Panc1 (cell line): ENCODE data around the gene LRMDA. TPM values are rescaled to one million over a fixed set of nuclear protein-coding genes. Genes with fewer than 3 reads are reported as not detected.

Experiments used
- ATAC-seq: fragments of 200-7000 bp; cut with Tn5 transposase; 2 replicates; pipeline ENCODE4 v1.9.1; 2020; ENCODE audit warnings: mild to moderate bottlenecking, moderate library complexity
- BruUV-seq: library from RNA; stranded (reverse); fragments of 400-500 nt; replicated peaks from 2 replicates; lab custom pipeline; 2021; lab: Mats Ljungman, UMichigan
- CTCF ChIA-PET: fragments of 300-600 bp; sonication (Branson Sonifier 250); formaldehyde crosslinking; loops from one replicate; lab custom pipeline; 2022; ENCODE audit warnings: antibody characterized with exemption; lab: Charles Lee
- POLR2A ChIA-PET: fragments of 300-600 bp; sonication (Branson Sonifier 250); formaldehyde crosslinking; loops from one replicate; lab custom pipeline; 2022; ENCODE audit warnings: antibody characterized with exemption; lab: Charles Lee
- DNase-seq: peaks from one replicate; pipeline ENCODE4 v3.0.0-alpha.2; 2010; ENCODE audit warnings: low read depth, low spot score
- H3K27ac ChIP-seq: 2 replicates; pipeline ENCODE4 v1.5.1; 2011; ENCODE audit warnings: mild to moderate bottlenecking, low read length, inconsistent platforms
- H3K27me3 ChIP-seq: fragments of 200-500 bp; sonication (Bioruptor generic); 2 replicates; pipeline ENCODE4 v1.6.0; 2014; ENCODE audit warnings: low read length, inconsistent platforms; ENCODE audit not compliant: control insufficient read depth, insufficient read depth
- H3K36me3 ChIP-seq: fragments of 200-500 bp; sonication (Bioruptor generic); 2 replicates; pipeline ENCODE4 v1.5.1; 2014; ENCODE audit warnings: inconsistent platforms, mild to moderate bottlenecking, low read length, moderate library complexity; ENCODE audit not compliant: control insufficient read depth, insufficient read depth
- H3K4me1 ChIP-seq: 2 replicates; pipeline ENCODE4 v1.5.1; 2011; ENCODE audit warnings: inconsistent platforms, mild to moderate bottlenecking, low read length, moderate library complexity; ENCODE audit not compliant: control insufficient read depth, insufficient read depth
- H3K4me3 ChIP-seq, 2 experiments: 2 replicates each; pipeline ENCODE4 v1.5.1; 2011 to 2012; ENCODE audit warnings: low read depth in 2 of 2, low read length in 2 of 2, mild to moderate bottlenecking in 2 of 2, inconsistent platforms in 1 of 2, moderate library complexity in 1 of 2
- H3K9me3 ChIP-seq: fragments of 200-500 bp; sonication (Bioruptor generic); 2 replicates; pipeline ENCODE4 v1.5.1; 2014; ENCODE audit warnings: low read depth, mild to moderate bottlenecking, inconsistent platforms, low read length, moderate library complexity; ENCODE audit not compliant: control insufficient read depth, insufficient read depth
- CTCF ChIP-seq: fragments of 450-650 bp; IDR thresholded peaks from 2 replicates; pipeline ENCODE4 v1.5.1; 2017; ENCODE audit warnings: mild to moderate bottlenecking
- POLR2AphosphoS5 ChIP-seq: IDR thresholded peaks from 2 replicates; pipeline ENCODE4 v1.6.1; 2012; ENCODE audit warnings: mild to moderate bottlenecking, low read depth, low read length, moderate library complexity
- REST ChIP-seq, 2 experiments: IDR thresholded peaks; 2 replicates each; pipeline ENCODE4 v1.6.1; 2011 to 2012; ENCODE audit warnings: low read depth in 2 of 2, control low read depth in 1 of 2, low read length in 1 of 2, mild to moderate bottlenecking in 1 of 2, moderate library complexity in 1 of 2; ENCODE audit not compliant: insufficient read depth in 1 of 2
- SIN3A ChIP-seq: IDR thresholded peaks from 2 replicates; pipeline ENCODE4 v1.6.1; 2012; ENCODE audit warnings: low read depth, mild to moderate bottlenecking, low read length, moderate library complexity, borderline replicate concordance; ENCODE audit not compliant: insufficient read depth
- TCF7L2 ChIP-seq: IDR thresholded peaks from 2 replicates; pipeline ENCODE4 v1.6.1; 2011; ENCODE audit warnings: mild to moderate bottlenecking, low read depth, low read length, inconsistent platforms
- in situ Hi-C: cut with HindIII; loops from 2 replicates; pipeline ENCODE4 v1.10.0; 2016; ENCODE audit warnings: low sequenced_read_pairs, low pct_unique_long_range_greater_than_20kb
- intact Hi-C: fragments of 100-400 bp; cut with micrococcal nuclease; formaldehyde crosslinking; loops from one replicate; pipeline ENCODE4 v1.10.0; 2022; ENCODE audit not compliant: unreplicated experiment
- total RNA-seq: library from RNA; stranded (reverse); gene quantifications from one replicate; pipeline ENCODE4 v1.2.1, GENCODE V29; 2021; ENCODE audit not compliant: unreplicated experiment

The LRMDA gene
- total RNA-seq, 1 experiment from 2014 or later = 1.2 TPM

- H3K36me3 ChIP-seq = no peaks in the 10 kb centered on the region
- H3K4me3 ChIP-seq = no peak overlapping the region
- no TSS peak for BruUV-seq
- ChIA-PET POLR2A (no interaction called here), CTCF (no interaction called here)
- TF ChIP-seq TCF7L2 = no peak
- no peak for TF ChIP-seq CTCF
- TF ChIP-seq SIN3A = no peak
- no peak for TF ChIP-seq POLR2AphosphoS5
- TF ChIP-seq REST (IDR thresholded peaks at IDR 0.05; ENCODE audit: insufficient read depth in 1 of 2, low read depth in 2 of 2, low read length in 1 of 2) = no peak
- in situ Hi-C loops (no loop called here), intact Hi-C loops (loop anchor here (10.0 kb wide), 2 partner anchors 236 to 1136 kb away; partner anchors contain the start of gene ZNF503)
- H3K9me3 ChIP-seq = no peaks in the 10 kb centered on the region
- peaks cover 3% of the 10 kb centered on the region for H3K27me3 ChIP-seq
- no peak for DNase-seq
- H3K27ac ChIP-seq = no peak overlapping the region
- no peaks in the 10 kb centered on the region for H3K4me1 ChIP-seq
- ATAC-seq = no peak
Measured at GRCh38 chr10:76540331-76540730, 1108.9 kb downstream of the LRMDA start.

GRCh38 chr10:76540786-76541185 lies 1109.4 kb downstream of the LRMDA start:
- no peak for ATAC-seq
- Histone ChIP-seq H3K9me3 (no peaks in the 10 kb centered on the region), H3K27ac (no peak overlapping the region), H3K4me3 (no peak overlapping the region), H3K36me3 (no peaks in the 10 kb centered on the region), H3K27me3 (peaks cover 3% of the 10 kb centered on the region), H3K4me1 (no peaks in the 10 kb centered on the region)
- intact Hi-C loops (loop anchor here (10.0 kb wide), 2 partner anchors 236 to 1136 kb away; partner anchors contain the start of gene ZNF503), in situ Hi-C loops (no loop called here)
- POLR2A ChIA-PET = no interaction called here
- no TSS peak for BruUV-seq
- CTCF ChIA-PET = no interaction called here
- no peak for TF ChIP-seq SIN3A
- no peak for TF ChIP-seq REST (IDR thresholded peaks at IDR 0.05; ENCODE audit: insufficient read depth in 1 of 2, low read depth in 2 of 2, low read length in 1 of 2)
- no peak for TF ChIP-seq TCF7L2
- DNase-seq = no peak
